Ecto neural progenitor cell (in vitro differentiated cells): Measurements from ENCODE around the gene CSTB.
A peak's percentile ranks its signal among the peaks of the same experiment; 100 is the strongest.
"Not testable (repeated sequence)": the region's sequence is repeated elsewhere in the genome, so short reads cannot be mapped to it uniquely, and the experiment has no call there.

Source experiments
- DNase-seq: peaks from one replicate; pipeline ENCODE4 v3.0.0-alpha.2; 2018; ENCODE audit warnings: low spot score

CSTB gene

GRCh38 chr21:43775795-43776430 lies at the start of gene CSTB:
Gene CSTB, minus strand, starts transcription at chr21:43776308. Its CDS starts 39 bp downstream, at chr21:43776269.
- peak; percentile 93 for DNase-seq

- no peak for DNase-seq
Measured at GRCh38 chr21:43825242-43825935, 49.3 kb upstream of the CSTB start.

- no peak for DNase-seq
Measured at GRCh38 chr21:43824333-43825241, 48.5 kb upstream of the CSTB start.

- DNase-seq: not testable (repeated sequence)
Measured at GRCh38 chr21:43822741-43823140, 46.6 kb upstream of the CSTB start.

- not testable (repeated sequence) for DNase-seq
Measured at GRCh38 chr21:43822166-43822565, 46.1 kb upstream of the CSTB start.

- no peak for DNase-seq
Measured at GRCh38 chr21:43820466-43820865, 44.4 kb upstream of the CSTB start.

GRCh38 chr21:43819511-43820405 lies 43.6 kb upstream of the CSTB start:
- DNase-seq: no peak

- no peak for DNase-seq
Measured at GRCh38 chr21:43818685-43819084, 42.6 kb upstream of the CSTB start.

GRCh38 chr21:43817157-43818086 lies 41.3 kb upstream of the CSTB start:
- DNase-seq: no peak

- no peak for DNase-seq
Measured at GRCh38 chr21:43816611-43817071, 40.5 kb upstream of the CSTB start.

- no peak for DNase-seq
Measured at GRCh38 chr21:43815991-43816390, 39.9 kb upstream of the CSTB start.

GRCh38 chr21:43815107-43815613 lies 39.1 kb upstream of the CSTB start:
- DNase-seq: no peak

- no peak for DNase-seq
Measured at GRCh38 chr21:43814215-43815106, 38.4 kb upstream of the CSTB start.

- DNase-seq: no peak
Measured at GRCh38 chr21:43813656-43813980, 37.5 kb upstream of the CSTB start.

GRCh38 chr21:43812957-43813655 lies 37.0 kb upstream of the CSTB start:
- DNase-seq: no peak

- DNase-seq: no peak
Measured at GRCh38 chr21:43812139-43812821, 36.2 kb upstream of the CSTB start.

- no peak for DNase-seq
Measured at GRCh38 chr21:43811262-43812105, 35.4 kb upstream of the CSTB start.
